ENCODE data around the gene HPRT1. TPM values are rescaled to one million over a fixed set of nuclear protein-coding genes. Genes with fewer than 3 reads are reported as not detected.
A peak's percentile ranks its signal among the peaks of the same experiment; 100 is the strongest.

HPRT1 gene
- total RNA-seq, 1 donor from 2014 or later = 16.7 TPM

- Mint-ChIP-seq H3K36me3 (ENCODE audit: insufficient read depth) (peaks cover 1% of the 10 kb centered on the region), H3K9me3 (ENCODE audit: low read depth) (peaks cover 14% of the 10 kb centered on the region), H3K4me3 (ENCODE audit: low read depth) (no peak overlapping the region), H3K27me3 (no peaks in the 10 kb centered on the region), H3K4me1 (ENCODE audit: low read depth) (peaks cover 2% of the 10 kb centered on the region), H3K27ac (no peak overlapping the region)
- no peak for TF ChIP-seq CTCF (IDR thresholded peaks at IDR 0.05; ENCODE audit: unreplicated experiment)
- DNase-seq (ENCODE audit: low spot score, unreplicated experiment) = no peak
Observed at GRCh38 chrX:134512566-134512965, 52.6 kb downstream of the HPRT1 start.

GRCh38 chrX:134513091-134513490, 53.1 kb downstream of the HPRT1 start:
- DNase-seq (ENCODE audit: low spot score, unreplicated experiment) = no peak
- Mint-ChIP-seq H3K27me3 (no peaks in the 10 kb centered on the region), H3K36me3 (ENCODE audit: insufficient read depth) (peaks cover 1% of the 10 kb centered on the region), H3K27ac (no peak overlapping the region), H3K4me1 (ENCODE audit: low read depth) (peaks cover 2% of the 10 kb centered on the region), H3K9me3 (ENCODE audit: low read depth) (peaks cover 18% of the 10 kb centered on the region), H3K4me3 (ENCODE audit: low read depth) (no peak overlapping the region)
- TF ChIP-seq CTCF (IDR thresholded peaks at IDR 0.05; ENCODE audit: unreplicated experiment) = no peak

GRCh38 chrX:134520860-134521390, 61.0 kb downstream of the HPRT1 start:
- no peak overlapping the region for H3K4me3 Mint-ChIP-seq (ENCODE audit: low read depth)

GRCh38 chrX:134524181-134524580, 64.2 kb downstream of the HPRT1 start:
- Mint-ChIP-seq H3K27ac (no peak overlapping the region), H3K27me3 (no peaks in the 10 kb centered on the region), H3K4me3 (ENCODE audit: low read depth) (no peak overlapping the region), H3K9me3 (ENCODE audit: low read depth) (peaks cover 20% of the 10 kb centered on the region), H3K36me3 (ENCODE audit: insufficient read depth) (no peaks in the 10 kb centered on the region), H3K4me1 (ENCODE audit: low read depth) (peaks cover 2% of the 10 kb centered on the region)
- TF ChIP-seq CTCF (IDR thresholded peaks at IDR 0.05; ENCODE audit: unreplicated experiment) = no peak
- no peak for DNase-seq (ENCODE audit: low spot score, unreplicated experiment)

More at GRCh38 chrX:134520860-134521390, 61.0 kb downstream of the HPRT1 start:
- DNase-seq (ENCODE audit: low spot score, unreplicated experiment) = no peak
- peaks cover 2% of the 10 kb centered on the region for H3K4me1 Mint-ChIP-seq (ENCODE audit: low read depth)
- H3K27ac Mint-ChIP-seq = no peak overlapping the region
- peak; percentile 56 for TF ChIP-seq CTCF (IDR thresholded peaks at IDR 0.05; ENCODE audit: unreplicated experiment)
- peaks cover 1% of the 10 kb centered on the region for H3K36me3 Mint-ChIP-seq (ENCODE audit: insufficient read depth)
- peaks cover 23% of the 10 kb centered on the region for H3K9me3 Mint-ChIP-seq (ENCODE audit: low read depth)
- no peaks in the 10 kb centered on the region for H3K27me3 Mint-ChIP-seq

GRCh38 chrX:134525086-134525792, 65.3 kb downstream of the HPRT1 start:
- TF ChIP-seq CTCF (IDR thresholded peaks at IDR 0.05; ENCODE audit: unreplicated experiment) = no peak
- no peak for DNase-seq (ENCODE audit: low spot score, unreplicated experiment)
- Mint-ChIP-seq H3K36me3 (ENCODE audit: insufficient read depth) (no peaks in the 10 kb centered on the region), H3K4me3 (ENCODE audit: low read depth) (no peak overlapping the region), H3K27ac (no peak overlapping the region), H3K27me3 (no peaks in the 10 kb centered on the region), H3K9me3 (ENCODE audit: low read depth) (peaks cover 14% of the 10 kb centered on the region), H3K4me1 (ENCODE audit: low read depth) (peaks cover 2% of the 10 kb centered on the region)
